Activated T-cell treated with anti-CD3 and anti-CD28 coated beads, Interleukin-2, amount 50 U/mL, for 4 hours (primary cell): Measurements from ENCODE around the gene NCL. TPM values are rescaled to one million over a fixed set of nuclear protein-coding genes. Genes with fewer than 3 reads are reported as not detected.
"Not testable (repeated sequence)": the region's sequence is repeated elsewhere in the genome, so short reads cannot be mapped to it uniquely, and the experiment has no call there.

Source experiments
- ATAC-seq, 2 donors: fragments of 200-7000 bp; cut with Tn5 transposase; one replicate each; pipeline ENCODE4 v1.10.0; 2021
- DNase-seq: peaks from one replicate; pipeline ENCODE4 v3.0.0-alpha.2; 2020
- H3K27me3 Mint-ChIP-seq: one replicate; pipeline ENCODE4 v1.8.0; 2021; ENCODE audit warnings: low read depth, mixed read lengths
- H3K36me3 Mint-ChIP-seq: one replicate; pipeline ENCODE4 v1.8.0; 2022; ENCODE audit warnings: mixed read lengths; ENCODE audit not compliant: insufficient read depth
- H3K4me1 Mint-ChIP-seq: one replicate; pipeline ENCODE4 v1.8.0; 2021; ENCODE audit warnings: low read depth, mixed read lengths
- H3K4me3 Mint-ChIP-seq: one replicate; pipeline ENCODE4 v1.8.0; 2021; ENCODE audit warnings: mild to moderate bottlenecking, moderate library complexity, mixed read lengths
- H3K9me3 Mint-ChIP-seq: one replicate; pipeline ENCODE4 v1.8.0; 2021; ENCODE audit warnings: mixed read lengths
- total RNA-seq, 3 donors: library from RNA; stranded (reverse); gene quantifications; one replicate each; pipeline ENCODE4 v1.2.1, GENCODE V29; 2021

The NCL gene
- total RNA-seq, 3 donors from 2014 or later: 1,928 to 2,267 (median 2,014) TPM

DNA sequence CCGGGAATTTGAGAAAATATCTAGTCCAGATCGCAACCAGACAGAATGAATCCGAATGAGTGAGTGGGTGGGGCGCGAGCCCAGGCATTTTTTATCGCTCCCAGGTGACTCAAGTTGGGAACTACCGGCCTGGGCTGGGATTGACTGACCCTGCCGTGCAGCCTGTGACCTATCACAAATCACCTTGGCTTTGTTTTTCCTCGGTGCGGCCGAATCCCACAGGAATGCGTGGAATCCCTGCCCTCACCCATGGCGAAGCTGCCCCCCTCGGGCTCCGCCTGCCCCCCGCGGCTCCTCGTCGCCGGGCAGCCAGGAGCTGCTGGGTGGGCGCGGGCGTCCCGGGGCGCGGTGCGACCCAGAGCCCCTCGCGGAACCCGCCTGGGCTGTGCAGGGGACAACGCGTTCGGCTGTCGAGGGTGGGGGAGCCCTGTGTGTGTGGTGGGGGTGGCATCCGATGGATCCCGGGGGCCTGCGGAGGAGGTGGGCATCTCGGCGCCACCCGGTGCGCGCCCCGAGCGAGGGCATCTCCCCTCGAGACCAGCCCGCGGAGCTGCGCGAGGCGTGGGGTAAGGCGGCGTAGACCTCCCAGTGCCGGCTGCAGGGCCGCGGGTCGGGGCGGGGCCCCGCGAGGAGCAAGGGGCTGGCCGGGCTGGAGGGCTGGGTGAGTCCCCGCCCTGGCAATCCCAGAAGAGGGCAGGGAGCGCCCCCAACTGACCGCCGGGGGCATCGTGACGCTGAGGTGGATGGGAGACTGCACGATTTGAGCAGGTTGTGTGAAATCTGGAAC lies 52.3 kb downstream of the NCL start:
- peaks cover 40% of the 10 kb centered on the region for H3K27me3 Mint-ChIP-seq
- peak; percentile 63 for DNase-seq
- H3K9me3 Mint-ChIP-seq: peaks cover 6% of the 10 kb centered on the region
- peaks cover 4% of the 10 kb centered on the region for H3K36me3 Mint-ChIP-seq
- H3K4me3 Mint-ChIP-seq: peak overlapping the region; percentile 29
- peak; percentile 99 to 100 for ATAC-seq
- H3K4me1 Mint-ChIP-seq: peaks cover 8% of the 10 kb centered on the region

DNA sequence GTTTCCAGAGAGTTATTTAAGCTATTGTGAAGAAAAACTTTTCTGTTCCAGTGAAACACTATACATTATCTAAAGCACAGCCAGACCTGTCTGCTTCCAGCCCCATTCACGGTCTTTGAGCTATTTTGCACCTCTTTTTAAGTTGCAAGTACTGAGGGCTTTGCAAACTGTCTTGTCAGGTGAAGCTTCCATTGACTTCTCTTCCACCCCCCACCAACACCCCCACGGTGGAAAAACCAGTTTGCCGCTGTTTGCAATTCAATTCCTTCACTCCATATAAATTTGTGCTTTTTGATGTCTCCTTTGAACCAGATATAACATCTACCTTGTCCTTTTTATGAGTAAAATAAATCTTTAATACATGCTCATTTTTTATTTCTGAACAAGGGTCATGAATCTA lies 53.0 kb downstream of the NCL start:
- DNase-seq (no peak), ATAC-seq (no peak)
- peaks cover 6% of the 10 kb centered on the region for H3K9me3 Mint-ChIP-seq
- peaks cover 15% of the 10 kb centered on the region for H3K4me1 Mint-ChIP-seq
- peaks cover 4% of the 10 kb centered on the region for H3K36me3 Mint-ChIP-seq
- H3K4me3 Mint-ChIP-seq: no peak overlapping the region
- peaks cover 40% of the 10 kb centered on the region for H3K27me3 Mint-ChIP-seq

- DNase-seq: no peak
- Mint-ChIP-seq H3K9me3 (peaks cover 6% of the 10 kb centered on the region), H3K36me3 (peaks cover 4% of the 10 kb centered on the region), H3K27me3 (peaks cover 40% of the 10 kb centered on the region), H3K4me3 (no peak overlapping the region), H3K4me1 (peaks cover 21% of the 10 kb centered on the region)
- no peak for ATAC-seq
Observed at GRCh38 chr2:231410293-231411004, 53.8 kb downstream of the NCL start.

- peaks cover 23% of the 10 kb centered on the region for H3K4me1 Mint-ChIP-seq
- ATAC-seq (no peak), DNase-seq (no peak)
Observed at GRCh38 chr2:231409776-231410175, 54.5 kb downstream of the NCL start.

DNA sequence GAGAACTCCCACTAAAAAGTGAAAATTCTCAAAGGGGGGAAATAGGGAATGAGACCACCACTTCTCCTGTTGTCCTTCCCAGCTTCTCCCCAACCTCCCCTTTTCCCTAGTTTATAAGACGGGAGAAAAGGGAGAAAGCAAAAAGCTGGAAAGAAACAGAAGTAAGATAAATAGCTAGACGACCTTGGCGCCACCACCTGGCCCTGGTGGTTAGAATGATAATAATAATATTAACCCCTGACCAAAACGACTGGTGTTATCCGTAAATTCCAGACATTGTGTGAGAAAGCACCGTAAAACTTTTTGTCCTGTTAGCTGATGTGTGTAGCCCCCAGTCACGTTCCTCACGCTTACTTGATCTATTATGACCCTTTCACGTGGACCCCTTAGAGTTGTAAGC lies 56.0 kb downstream of the NCL start:
- not testable (repeated sequence) for H3K4me3 Mint-ChIP-seq, H3K36me3 Mint-ChIP-seq
- H3K27me3 Mint-ChIP-seq: peaks cover 30% of the 10 kb centered on the region

More at GRCh38 chr2:231409776-231410175, 54.5 kb downstream of the NCL start:
- Mint-ChIP-seq H3K27me3 (peaks cover 38% of the 10 kb centered on the region), H3K36me3 (peaks cover 4% of the 10 kb centered on the region), H3K9me3 (peaks cover 6% of the 10 kb centered on the region), H3K4me3 (no peak overlapping the region)

GRCh38 chr2:231407686-231408085 lies 56.6 kb downstream of the NCL start:
- peaks cover 21% of the 10 kb centered on the region for H3K4me1 Mint-ChIP-seq
- DNase-seq, H3K36me3 Mint-ChIP-seq, H3K9me3 Mint-ChIP-seq, H3K4me3 Mint-ChIP-seq, ATAC-seq: not testable (repeated sequence)
- H3K27me3 Mint-ChIP-seq: peaks cover 25% of the 10 kb centered on the region

More for the DNA sequence above, 56.0 kb downstream of the NCL start:
- DNase-seq, ATAC-seq, H3K9me3 Mint-ChIP-seq: not testable (repeated sequence)
- peaks cover 23% of the 10 kb centered on the region for H3K4me1 Mint-ChIP-seq

- DNase-seq: peak; percentile 49
- H3K4me3 Mint-ChIP-seq: not testable (repeated sequence)
Observed at GRCh38 chr2:231405601-231406367, 58.5 kb downstream of the NCL start.

DNA sequence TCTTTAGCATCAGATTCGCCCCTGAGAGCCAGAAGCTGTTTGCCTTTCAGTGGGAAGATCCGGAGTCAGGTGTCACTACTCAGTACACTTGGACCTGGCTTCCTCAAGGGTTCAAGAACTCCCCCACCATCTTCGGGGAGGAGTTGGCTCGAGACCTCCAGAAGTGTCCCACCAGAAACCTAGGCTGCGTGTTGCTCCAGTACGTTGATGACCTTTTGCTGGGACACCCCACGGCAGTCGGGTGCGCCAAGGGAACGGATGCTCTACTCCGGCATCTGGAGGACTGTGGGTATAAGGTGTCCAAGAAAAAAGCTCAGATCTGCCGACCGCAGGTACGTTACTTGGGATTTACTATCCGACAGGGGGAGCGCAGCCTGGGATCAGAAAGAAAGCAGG lies 60.1 kb downstream of the NCL start:
- not testable (repeated sequence) for H3K36me3 Mint-ChIP-seq, DNase-seq, H3K27me3 Mint-ChIP-seq, H3K4me3 Mint-ChIP-seq, ATAC-seq, H3K9me3 Mint-ChIP-seq
- peaks cover 15% of the 10 kb centered on the region for H3K4me1 Mint-ChIP-seq

More at GRCh38 chr2:231405601-231406367, 58.5 kb downstream of the NCL start:
- ATAC-seq: peak; percentile 57 to 73
- H3K27me3 Mint-ChIP-seq: peaks cover 13% of the 10 kb centered on the region
- peaks cover 15% of the 10 kb centered on the region for H3K4me1 Mint-ChIP-seq
- H3K36me3 Mint-ChIP-seq, H3K9me3 Mint-ChIP-seq: not testable (repeated sequence)

Other genes starting within 250 kb of the NCL start
- under 1 TPM; 0.24 to 0.46 (median 0.40) TPM for gene B3GNT7, start 68.8 kb downstream of the NCL start, total RNA-seq
- gene NMUR1, start 66.0 kb upstream of the NCL start, total RNA-seq: under 1 TPM in 1 of 3 donors, not detected in 2; 0.08 TPM
- not detected for gene TEX44, start 128.4 kb upstream of the NCL start, total RNA-seq
- gene PTMA, start 244.0 kb upstream of the NCL start, total RNA-seq: 1,000 to 10,000 TPM; 2,248 to 2,672 (median 2,390) TPM